GM12878 (cell line): ENCODE data around the gene AMBP. TPM values are rescaled to one million over a fixed set of nuclear protein-coding genes. Genes with fewer than 3 reads are reported as not detected.

Source experiments
- ATAC-seq: fragments of 200-7000 bp; cut with Tn5 transposase; 3 replicates; pipeline ENCODE4 v1.9.1; 2020; ENCODE audit warnings: mild to moderate bottlenecking, moderate library complexity
- BruUV-seq: library from RNA; stranded (reverse); fragments of 400-500 nt; replicated peaks from 2 replicates; lab custom pipeline; 2021; lab: Mats Ljungman, UMichigan
- CTCF ChIA-PET: fragments of 300-600 bp; sonication (Branson Sonifier 250); formaldehyde crosslinking; extraction: SDS; loops from one replicate; lab custom pipeline; 2021; ENCODE audit warnings: inconsistent platforms; lab: Yijun Ruan, JAX
- POLR2A ChIA-PET: fragments of 350-600 bp; formaldehyde crosslinking; extraction: SDS; loops from one replicate; lab custom pipeline; 2021; ENCODE audit warnings: inconsistent platforms; lab: Charles Lee
- RAD21 ChIA-PET: fragments of 300-600 bp; sonication (Branson Sonifier 250); formaldehyde crosslinking; loops from one replicate; lab custom pipeline; 2023; ENCODE audit warnings: antibody characterized with exemption; ENCODE audit not compliant: unreplicated experiment; lab: Charles Lee
- SMC1A ChIA-PET: fragments of 300-600 bp; sonication (Branson Sonifier 250); formaldehyde crosslinking; loops from one replicate; lab custom pipeline; 2023; ENCODE audit not compliant: unreplicated experiment, uncharacterized antibody; lab: Charles Lee
- DNase-seq: peaks from one replicate; pipeline ENCODE4 v3.0.0-alpha.2; 2011; ENCODE audit warnings: low read depth, low spot score
- FAIRE-seq: peaks from 3 replicates; lab custom pipeline; 2011; peaks lifted over from hg19 to GRCh38; lab: Jason Lieb, UNC
- H2AFZ ChIP-seq: 2 replicates; pipeline ENCODE4 v1.6.0; 2011; ENCODE audit warnings: low read depth, low read length, control low read depth; ENCODE audit not compliant: control insufficient read depth
- H3K27ac ChIP-seq: 2 replicates; pipeline ENCODE4 v1.5.1; 2011; ENCODE audit warnings: control low read depth; ENCODE audit not compliant: control insufficient read depth, insufficient read depth
- H3K27me3 ChIP-seq, 2 experiments: replicated peaks in 1 of 2; 2 replicates each; pipeline versions ENCODE4 v1.6.0 to v1.6.1; 2011; ENCODE audit warnings: low read length in 1 of 2; ENCODE audit not compliant: control insufficient read depth in 2 of 2, insufficient read depth in 2 of 2
- H3K36me3 ChIP-seq, 2 experiments: 2 replicates each; pipeline ENCODE4 v1.5.1; 2011; ENCODE audit warnings: low read length in 1 of 2; ENCODE audit not compliant: control insufficient read depth in 2 of 2, insufficient read depth in 2 of 2
- H3K4me1 ChIP-seq: 2 replicates; pipeline ENCODE4 v1.6.1; 2011; ENCODE audit warnings: mild to moderate bottlenecking, low read length, moderate library complexity, mixed read lengths; ENCODE audit not compliant: control insufficient read depth, insufficient read depth
- H3K4me2 ChIP-seq: 2 replicates; pipeline ENCODE4 v1.6.0; 2011; ENCODE audit warnings: control low read depth; ENCODE audit not compliant: control insufficient read depth, insufficient read depth
- H3K4me3 ChIP-seq: fragments of 200-600 bp; sonication (generic); 2 replicates; pipeline ENCODE4 v1.5.1; 2016
- H3K79me2 ChIP-seq: 2 replicates; pipeline ENCODE4 v1.6.0; 2011; ENCODE audit warnings: low read length; ENCODE audit not compliant: control insufficient read depth, insufficient read depth
- H3K9ac ChIP-seq: 2 replicates; pipeline ENCODE4 v1.8.0; 2011; ENCODE audit warnings: low read length, control low read depth, mixed read lengths; ENCODE audit not compliant: control insufficient read depth, insufficient read depth
- H3K9me3 ChIP-seq: replicated peaks from 3 replicates; pipeline ENCODE4 v1.5.1; 2011; ENCODE audit warnings: mild to moderate bottlenecking, low read length; ENCODE audit not compliant: control insufficient read depth, insufficient read depth
- H4K20me1 ChIP-seq: 2 replicates; pipeline ENCODE4 v1.6.0; 2011; ENCODE audit not compliant: control insufficient read depth, insufficient read depth
- CBFB ChIP-seq: IDR thresholded peaks from 2 replicates; pipeline ENCODE4 v1.6.1; 2016; ENCODE audit warnings: antibody characterized with exemption, low read depth
- HDAC6 ChIP-seq: fragments of 200-600 bp; sonication (generic); IDR thresholded peaks from one replicate; pipeline ENCODE4 v1.8.0; 2017; ENCODE audit warnings: antibody characterized with exemption; ENCODE audit not compliant: unreplicated experiment
- JUNB ChIP-seq: IDR thresholded peaks from 2 replicates; pipeline ENCODE4 v1.6.1; 2016; ENCODE audit warnings: antibody characterized with exemption, mild to moderate bottlenecking
- MTA3 ChIP-seq: IDR thresholded peaks from 2 replicates; pipeline ENCODE4 v1.6.1; 2012; ENCODE audit warnings: low read length, inconsistent platforms, borderline replicate concordance
- MYB ChIP-seq: fragments of 150-350 bp; IDR thresholded peaks from 2 replicates; pipeline ENCODE4 v1.6.1; 2014; ENCODE audit warnings: mild to moderate bottlenecking, low read depth, low read length, borderline replicate concordance
- NBN ChIP-seq: fragments of 450-650 bp; IDR thresholded peaks from 2 replicates; pipeline ENCODE4 v1.6.1; 2016
- PAX8 ChIP-seq: fragments of 450-650 bp; IDR thresholded peaks from 2 replicates; pipeline ENCODE4 v1.6.1; 2017; ENCODE audit warnings: mild to moderate bottlenecking, moderate library complexity
- RAD21 ChIP-seq: IDR thresholded peaks from 2 replicates; pipeline ENCODE4 v1.6.1; 2011; ENCODE audit warnings: mild to moderate bottlenecking, low read depth, low read length, moderate library complexity; ENCODE audit not compliant: insufficient read depth
- STAT1 ChIP-seq: fragments of 450-650 bp; conservative IDR thresholded peaks from 2 replicates; pipeline ENCODE4 v1.6.1; 2014; ENCODE audit warnings: antibody characterized with exemption, mild to moderate bottlenecking
- TAF1 ChIP-seq: IDR thresholded peaks from 2 replicates; pipeline ENCODE4 v1.6.1; 2011; ENCODE audit warnings: mild to moderate bottlenecking, low read depth, low read length, borderline replicate concordance
- USF2 ChIP-seq: IDR thresholded peaks from 2 replicates; pipeline ENCODE4 v1.6.1; 2011; ENCODE audit warnings: low read depth, low read length, improper control_type of control experiment, borderline replicate concordance
- WGBS: methylation state at CpG from one replicate; pipeline ENCODE4 v1.1.6; 2016; ENCODE audit warnings: low lambda C conversion rate; ENCODE audit not compliant: insufficient replicate concordance, insufficient coverage; ENCODE audit errors: missing lambda C conversion rate; 5-methylcytosine and 5-hydroxymethylcytosine counted together
- in situ Hi-C: fragments of 300-500 bp; cut with MboI; formaldehyde crosslinking; loops from 9 replicates; pipeline ENCODE4 v1.14.3; 2018; ENCODE audit warnings: mixed read lengths
- intact Hi-C: fragments of 100-400 bp; cut with micrococcal nuclease; formaldehyde crosslinking; loops from one replicate; pipeline ENCODE4 v1.14.2; 2022; ENCODE audit not compliant: unreplicated experiment
- polyA plus RNA-seq, 11 experiments: library from polyadenylated mRNA; depleted of rRNA in 4 of 11; unstranded in 6 of 11; stranded (reverse) in 5 of 11; fragments of >200 nt; fragmentation: Nextera tagmentation in 4 of 11; fragmentation: Illumina TruSeq in 1 of 11; extraction: Ambion mirVana in 4 of 11; extraction: Trizol in 1 of 11; gene quantifications; 1 replicate in 1 of 11; 2 replicates in 10 of 11; pipeline versions ENCODE4 v1.2.1 to v1.2.3, GENCODE V29; 2011 to 2016; ENCODE audit warnings: inconsistent platforms in 2 of 11, missing spikeins in 2 of 11, low read depth in 1 of 11
- total RNA-seq, 4 experiments: library from RNA; depleted of rRNA in 3 of 4; stranded (reverse); fragments of >200 nt in 3 of 4; fragmentation: Illumina TruSeq in 1 of 4; extraction: Trizol in 1 of 4; gene quantifications; 2 replicates each; pipeline versions ENCODE4 v1.2.1 to v1.2.3, GENCODE V29; 2013 to 2021

The AMBP gene
- total and polyA plus RNA-seq, 10 of the 15 experiments (the other 5 are each of a cell fraction or from before 2014, with no cell fraction given): 0.11 to 2.3 (median 0.18) TPM; not detected in 7

- Histone ChIP-seq H3K36me3 (no peaks in the 10 kb centered on the region), H3K4me2 (no peak overlapping the region), H3K27ac (no peak overlapping the region), H3K27me3 (peaks cover 0 to 5% of the 10 kb centered on the region in 2 experiments; a peak in 3 of 4 replicates), H3K4me3 (no peak overlapping the region), H4K20me1 (no peaks in the 10 kb centered on the region), H2AFZ (no peak overlapping the region), H3K9ac (no peak overlapping the region), H3K9me3 (no peaks in the 10 kb centered on the region), H3K4me1 (no peaks in the 10 kb centered on the region), H3K79me2 (no peaks in the 10 kb centered on the region)
- ChIA-PET POLR2A (no interaction called here), SMC1A (no interaction called here), CTCF (no interaction called here), RAD21 (no interaction called here)
- no peak for TF ChIP-seq NBN
- ATAC-seq: no peak
- no peak for DNase-seq
- no peak for FAIRE-seq
- 28% methylated on average over 6 of the region's 6 CpGs for WGBS
- in situ Hi-C loops: loop anchor here (25.0 kb wide), 1 partner anchor 201 kb away; no protein-coding TSS in a partner anchor
- intact Hi-C loops: no loop called here
- BruUV-seq: no TSS peak
Measured at GRCh38 chr9:114086009-114086408, 7.9 kb upstream of the AMBP start.

DNA sequence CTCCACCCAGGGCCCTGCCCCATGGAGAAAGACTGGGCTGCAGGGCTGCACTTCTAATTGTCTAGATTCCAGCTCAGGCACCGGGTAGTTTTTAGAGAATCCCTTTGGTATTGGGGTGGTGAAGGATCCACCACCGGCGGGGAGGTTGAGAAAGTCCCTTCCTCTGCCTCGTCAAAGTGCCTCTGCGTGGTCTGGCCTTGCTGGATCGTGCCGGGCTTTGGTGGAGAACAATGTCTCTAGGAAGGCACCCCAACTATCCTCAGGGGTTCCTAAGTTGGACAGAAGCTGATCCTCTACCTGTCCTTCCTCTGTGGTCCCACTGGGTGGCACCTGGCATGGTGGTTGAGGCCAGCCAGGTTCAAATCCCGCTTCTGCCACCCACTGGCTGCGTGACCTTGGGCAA lies 7.3 kb upstream of the AMBP start:
- no peak overlapping the region for H2AFZ ChIP-seq
- peaks cover 0 to 5% of the 10 kb centered on the region in 2 experiments; a peak in 3 of 4 replicates for H3K27me3 ChIP-seq
- H3K27ac ChIP-seq: no peak overlapping the region
- FAIRE-seq (no peak), DNase-seq (no peak), ATAC-seq (no peak)
- RAD21 ChIA-PET: no interaction called here
- no peaks in the 10 kb centered on the region for H3K4me1 ChIP-seq
- no peak overlapping the region for H3K4me2 ChIP-seq
- BruUV-seq: no TSS peak
- intact Hi-C loops: no loop called here
- no peaks in the 10 kb centered on the region for H4K20me1 ChIP-seq
- no peaks in the 10 kb centered on the region for H3K36me3 ChIP-seq
- CTCF ChIA-PET: no interaction called here
- no peak overlapping the region for H3K4me3 ChIP-seq
- POLR2A ChIA-PET: no interaction called here
- no peaks in the 10 kb centered on the region for H3K79me2 ChIP-seq
- no peaks in the 10 kb centered on the region for H3K9me3 ChIP-seq
- H3K9ac ChIP-seq: no peak overlapping the region
- TF ChIP-seq TAF1 (no peak), HDAC6 (no peak), JUNB (no peak), STAT1 (no peak), PAX8 (no peak), CBFB (no peak), MTA3 (no peak), RAD21 (no peak), MYB (no peak), USF2 (no peak)
- 26% methylated on average over 9 of the region's 9 CpGs for WGBS
- in situ Hi-C loops: loop anchor here (25.0 kb wide), 1 partner anchor 202 kb away; no protein-coding TSS in a partner anchor
- SMC1A ChIA-PET: no interaction called here
